Gastroesophageal sphincter (tissue), 3 donors: Measurements from ENCODE around the gene INTS2.
"Not testable (repeated sequence)": the region's sequence is repeated elsewhere in the genome, so short reads cannot be mapped to it uniquely, and the experiment has no call there.

Experiments
- EP300 ChIP-seq: sonication (generic); formaldehyde crosslinking; IDR thresholded peaks from one replicate; pipeline ENCODE4 v1.6.1; 2017; ENCODE audit warnings: antibody characterized with exemption, mild to moderate bottlenecking
- POLR2A ChIP-seq, 2 donors: fragments of 450-650 bp; IDR thresholded peaks; one replicate each; pipeline ENCODE4 v1.6.1; 2017; ENCODE audit warnings: antibody characterized with exemption in 2 of 2, mild to moderate bottlenecking in 2 of 2, moderate library complexity in 1 of 2
- POLR2AphosphoS5 ChIP-seq: sonication (generic); formaldehyde crosslinking; IDR thresholded peaks from one replicate; pipeline ENCODE4 v1.6.1; 2017; ENCODE audit warnings: antibody characterized with exemption
- TF ChIP-seq, protein P1 (sequence below), 4 experiments: fragments of 200-600 bp in 2 of 4; fragments of 450-650 bp in 2 of 4; sonication (generic) in 1 of 4; IDR thresholded peaks; one replicate each; pipeline ENCODE4 v1.5.1; 2017 to 2019; ENCODE audit warnings: antibody characterized with exemption in 4 of 4, mild to moderate bottlenecking in 2 of 4, moderate library complexity in 2 of 4

DNA sequence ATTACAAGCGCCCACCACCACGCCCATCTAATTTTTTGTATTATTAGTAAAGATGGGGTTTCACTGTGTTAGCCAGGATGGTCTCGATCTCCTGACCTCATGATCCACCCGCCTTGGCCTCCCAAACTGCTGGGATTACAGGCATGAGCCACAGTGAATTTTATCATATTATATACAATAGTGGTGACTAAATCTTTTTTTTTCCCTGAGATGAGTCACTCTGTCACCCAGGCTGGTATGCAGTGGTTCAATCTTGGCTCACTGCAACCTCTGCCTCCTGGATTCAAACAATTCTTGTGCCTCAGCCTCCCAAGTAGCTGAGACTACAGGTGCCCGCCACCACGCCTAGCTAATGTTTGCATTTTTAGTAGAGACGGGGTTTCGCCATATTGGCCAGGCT, 41.9 kb downstream of the INTS2 start:
- TF ChIP-seq, protein P1, sequence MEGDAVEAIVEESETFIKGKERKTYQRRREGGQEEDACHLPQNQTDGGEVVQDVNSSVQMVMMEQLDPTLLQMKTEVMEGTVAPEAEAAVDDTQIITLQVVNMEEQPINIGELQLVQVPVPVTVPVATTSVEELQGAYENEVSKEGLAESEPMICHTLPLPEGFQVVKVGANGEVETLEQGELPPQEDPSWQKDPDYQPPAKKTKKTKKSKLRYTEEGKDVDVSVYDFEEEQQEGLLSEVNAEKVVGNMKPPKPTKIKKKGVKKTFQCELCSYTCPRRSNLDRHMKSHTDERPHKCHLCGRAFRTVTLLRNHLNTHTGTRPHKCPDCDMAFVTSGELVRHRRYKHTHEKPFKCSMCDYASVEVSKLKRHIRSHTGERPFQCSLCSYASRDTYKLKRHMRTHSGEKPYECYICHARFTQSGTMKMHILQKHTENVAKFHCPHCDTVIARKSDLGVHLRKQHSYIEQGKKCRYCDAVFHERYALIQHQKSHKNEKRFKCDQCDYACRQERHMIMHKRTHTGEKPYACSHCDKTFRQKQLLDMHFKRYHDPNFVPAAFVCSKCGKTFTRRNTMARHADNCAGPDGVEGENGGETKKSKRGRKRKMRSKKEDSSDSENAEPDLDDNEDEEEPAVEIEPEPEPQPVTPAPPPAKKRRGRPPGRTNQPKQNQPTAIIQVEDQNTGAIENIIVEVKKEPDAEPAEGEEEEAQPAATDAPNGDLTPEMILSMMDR (IDR thresholded peaks at IDR 0.05): not testable (repeated sequence)
- not testable (repeated sequence) for TF ChIP-seq POLR2A (IDR thresholded peaks at IDR 0.05); EP300; POLR2AphosphoS5
